DOHH2 (cell line): ENCODE measurements around the gene GMEB2.

Experiments
- H3F3A ChIP-seq: fragments of 200-600 bp; sonication (generic), shearing (Covaris generic); 2 replicates; pipeline ENCODE4 v1.6.0; 2016; ENCODE audit warnings: antibody characterized with exemption, mild to moderate bottlenecking; ENCODE audit not compliant: control insufficient read depth, insufficient read depth
- H3K27ac ChIP-seq: fragments of 200-600 bp; sonication (generic); 2 replicates; pipeline ENCODE4 v1.5.1; 2014; ENCODE audit warnings: low read depth, mild to moderate bottlenecking, low read length, moderate library complexity
- H3K27me3 ChIP-seq: fragments of 200-600 bp; sonication (generic); 2 replicates; pipeline ENCODE4 v1.6.1; 2014; ENCODE audit warnings: mild to moderate bottlenecking, low read length, mixed read lengths; ENCODE audit not compliant: control insufficient read depth
- H3K36me3 ChIP-seq: fragments of 200-600 bp; sonication (generic); 2 replicates; pipeline ENCODE4 v1.6.1; 2014; ENCODE audit warnings: mild to moderate bottlenecking, low read length, moderate library complexity, mixed read lengths; ENCODE audit not compliant: control insufficient read depth
- H3K4me1 ChIP-seq: fragments of 200-600 bp; sonication (generic); 2 replicates; pipeline ENCODE4 v1.6.1; 2014; ENCODE audit warnings: mild to moderate bottlenecking, low read length, mixed read lengths; ENCODE audit not compliant: control insufficient read depth
- H3K4me2 ChIP-seq: fragments of 200-600 bp; sonication (generic); 2 replicates; pipeline ENCODE4 v1.6.0; 2014; ENCODE audit warnings: mild to moderate bottlenecking, low read length, moderate library complexity
- H3K4me3 ChIP-seq: fragments of 200-600 bp; sonication (generic); 2 replicates; pipeline ENCODE4 v1.5.1; 2014; ENCODE audit warnings: mild to moderate bottlenecking, low read length, mixed read lengths
- H3K79me2 ChIP-seq: fragments of 200-600 bp; sonication (generic); 2 replicates; pipeline ENCODE4 v1.6.1; 2014; ENCODE audit warnings: mild to moderate bottlenecking, low read length, mixed read lengths; ENCODE audit not compliant: control insufficient read depth
- H3K9me2 ChIP-seq: fragments of 200-600 bp; sonication (generic); replicated peaks from 2 replicates; pipeline ENCODE4 v1.6.1; 2014; ENCODE audit warnings: mild to moderate bottlenecking, low read length, mixed read lengths; ENCODE audit not compliant: control insufficient read depth
- H3K9me3 ChIP-seq: fragments of 200-600 bp; sonication (generic); 2 replicates; pipeline ENCODE4 v1.6.1; 2014; ENCODE audit warnings: antibody characterized with exemption, low read length, mixed read lengths; ENCODE audit not compliant: control insufficient read depth, insufficient read depth
- H4K20me1 ChIP-seq: fragments of 200-600 bp; sonication (generic); 2 replicates; pipeline ENCODE4 v1.6.0; 2014; ENCODE audit warnings: low read depth, mild to moderate bottlenecking, antibody characterized with exemption, low read length, moderate library complexity; ENCODE audit not compliant: control insufficient read depth, insufficient read depth
- EZH2phosphoT487 ChIP-seq: fragments of 200-600 bp; sonication (generic); IDR thresholded peaks from 2 replicates; pipeline ENCODE4 v1.6.1; 2017; ENCODE audit warnings: borderline replicate concordance, mild to moderate bottlenecking, antibody characterized with exemption, low read length, moderate library complexity, mixed read lengths
- TF ChIP-seq, protein P1 (sequence below): fragments of 200-600 bp; sonication (generic); IDR thresholded peaks from one replicate; pipeline ENCODE4 v1.5.1; 2014; ENCODE audit warnings: antibody characterized with exemption, mild to moderate bottlenecking, low read depth, low read length; ENCODE audit not compliant: poor library complexity, severe bottlenecking

GMEB2 gene

GRCh38 chr20:63545814-63546213 lies 81.1 kb downstream of the GMEB2 start:
- H3K27ac ChIP-seq = no peak overlapping the region
- TF ChIP-seq, protein P1, sequence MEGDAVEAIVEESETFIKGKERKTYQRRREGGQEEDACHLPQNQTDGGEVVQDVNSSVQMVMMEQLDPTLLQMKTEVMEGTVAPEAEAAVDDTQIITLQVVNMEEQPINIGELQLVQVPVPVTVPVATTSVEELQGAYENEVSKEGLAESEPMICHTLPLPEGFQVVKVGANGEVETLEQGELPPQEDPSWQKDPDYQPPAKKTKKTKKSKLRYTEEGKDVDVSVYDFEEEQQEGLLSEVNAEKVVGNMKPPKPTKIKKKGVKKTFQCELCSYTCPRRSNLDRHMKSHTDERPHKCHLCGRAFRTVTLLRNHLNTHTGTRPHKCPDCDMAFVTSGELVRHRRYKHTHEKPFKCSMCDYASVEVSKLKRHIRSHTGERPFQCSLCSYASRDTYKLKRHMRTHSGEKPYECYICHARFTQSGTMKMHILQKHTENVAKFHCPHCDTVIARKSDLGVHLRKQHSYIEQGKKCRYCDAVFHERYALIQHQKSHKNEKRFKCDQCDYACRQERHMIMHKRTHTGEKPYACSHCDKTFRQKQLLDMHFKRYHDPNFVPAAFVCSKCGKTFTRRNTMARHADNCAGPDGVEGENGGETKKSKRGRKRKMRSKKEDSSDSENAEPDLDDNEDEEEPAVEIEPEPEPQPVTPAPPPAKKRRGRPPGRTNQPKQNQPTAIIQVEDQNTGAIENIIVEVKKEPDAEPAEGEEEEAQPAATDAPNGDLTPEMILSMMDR = no peak
- no peak for TF ChIP-seq EZH2phosphoT487
- no peak overlapping the region for H3K4me2 ChIP-seq

GRCh38 chr20:63544958-63545516 lies 81.9 kb downstream of the GMEB2 start:
- Histone ChIP-seq H3K4me3 (no peak overlapping the region), H3K4me1 (peaks cover 11% of the 10 kb centered on the region), H3K27me3 (peaks cover 51% of the 10 kb centered on the region), H3K9me3 (no peaks in the 10 kb centered on the region), H3K36me3 (no peaks in the 10 kb centered on the region), H3F3A (no peaks in the 10 kb centered on the region), H3K9me2 (no peaks in the 10 kb centered on the region), H3K27ac (no peak overlapping the region), H3K4me2 (no peak overlapping the region), H3K79me2 (no peaks in the 10 kb centered on the region), H4K20me1 (peaks cover 4% of the 10 kb centered on the region; the same call in 1 of the 2 replicates)
- TF ChIP-seq, protein P1 = no peak
- TF ChIP-seq EZH2phosphoT487 = no peak

More at GRCh38 chr20:63545814-63546213, 81.1 kb downstream of the GMEB2 start:
- H3F3A ChIP-seq = no peaks in the 10 kb centered on the region
- H3K9me3 ChIP-seq = no peaks in the 10 kb centered on the region
- peaks cover 55% of the 10 kb centered on the region for H3K27me3 ChIP-seq
- H3K9me2 ChIP-seq = no peaks in the 10 kb centered on the region
- no peaks in the 10 kb centered on the region for H3K79me2 ChIP-seq
- H4K20me1 ChIP-seq = peaks cover 4% of the 10 kb centered on the region; the same call in 1 of the 2 replicates
- H3K4me3 ChIP-seq = no peak overlapping the region
- no peaks in the 10 kb centered on the region for H3K36me3 ChIP-seq
- peaks cover 11% of the 10 kb centered on the region for H3K4me1 ChIP-seq

GRCh38 chr20:63544241-63544957 lies 82.5 kb downstream of the GMEB2 start:
- H3K27ac ChIP-seq = no peak overlapping the region

More at GRCh38 chr20:63544241-63544957, 82.5 kb downstream of the GMEB2 start:
- no peaks in the 10 kb centered on the region for H3K36me3 ChIP-seq
- TF ChIP-seq, protein P1 = no peak
- no peak for TF ChIP-seq EZH2phosphoT487
- no peaks in the 10 kb centered on the region for H3K9me2 ChIP-seq
- no peak overlapping the region for H3K4me3 ChIP-seq
- no peaks in the 10 kb centered on the region for H3K79me2 ChIP-seq
- H4K20me1 ChIP-seq = peaks cover 4% of the 10 kb centered on the region; the same call in 1 of the 2 replicates
- no peak overlapping the region for H3K4me2 ChIP-seq
- no peaks in the 10 kb centered on the region for H3K9me3 ChIP-seq
- no peaks in the 10 kb centered on the region for H3F3A ChIP-seq
- peaks cover 45% of the 10 kb centered on the region for H3K27me3 ChIP-seq
- H3K4me1 ChIP-seq = peaks cover 11% of the 10 kb centered on the region
